Measurements from ENCODE around the gene MAP3K21. TPM values are rescaled to one million over a fixed set of nuclear protein-coding genes. Genes with fewer than 3 reads are reported as not detected.

Gene MAP3K21
- total RNA-seq, 1 experiment from 2014 or later, result 24.2 TPM

- Mint-ChIP-seq H3K4me3 (ENCODE audit: unreplicated experiment) (no peak overlapping the region), H3K27me3 (ENCODE audit: insufficient read depth, unreplicated experiment) (no peaks in the 10 kb centered on the region), H3K9me3 (ENCODE audit: unreplicated experiment) (no peaks in the 10 kb centered on the region), H3K27ac (ENCODE audit: low read depth, unreplicated experiment) (peak overlapping the region; percentile 4), H3K36me3 (ENCODE audit: insufficient read depth, unreplicated experiment) (no peaks in the 10 kb centered on the region), H3K4me1 (ENCODE audit: insufficient read depth, unreplicated experiment) (peaks cover 10% of the 10 kb centered on the region)
- POLR2A ChIA-PET, result interaction anchor here (0.5 to 1.1 kb wide), 3 partner anchors 13 to 1402 kb away, joined by 3 to 4 read pairs (median 4); no protein-coding TSS in a partner anchor
- DNase-seq (ENCODE audit: unreplicated experiment), result no peak
- no TSS peak for BruUV-seq (replicated peaks)
- CTCF ChIA-PET, result interaction anchor here (0.6 to 0.7 kb wide), 2 partner anchors 70 to 323 kb away, joined by 3 read pairs; no protein-coding TSS in a partner anchor
- intact Hi-C loops (cut with micrococcal nuclease), result no loop called here
- no peak for TF ChIP-seq CTCF (IDR thresholded peaks at IDR 0.05; ENCODE audit: unreplicated experiment)
Observed at GRCh38 chr1:233281711-233282581, 45.6 kb upstream of the MAP3K21 start.

GRCh38 chr1:233282582-233282886 lies 45.0 kb upstream of the MAP3K21 start:
- intact Hi-C loops (cut with micrococcal nuclease), result no loop called here
- no peaks in the 10 kb centered on the region for H3K36me3 Mint-ChIP-seq (ENCODE audit: insufficient read depth, unreplicated experiment)
- no peak overlapping the region for H3K27ac Mint-ChIP-seq (ENCODE audit: low read depth, unreplicated experiment)
- TF ChIP-seq CTCF (IDR thresholded peaks at IDR 0.05; ENCODE audit: unreplicated experiment), result no peak
- no TSS peak for BruUV-seq (replicated peaks)
- no peaks in the 10 kb centered on the region for H3K27me3 Mint-ChIP-seq (ENCODE audit: insufficient read depth, unreplicated experiment)
- H3K4me1 Mint-ChIP-seq (ENCODE audit: insufficient read depth, unreplicated experiment), result peaks cover 10% of the 10 kb centered on the region
- H3K4me3 Mint-ChIP-seq (ENCODE audit: unreplicated experiment), result no peak overlapping the region
- ChIA-PET POLR2A (interaction anchor here (0.6 to 1.1 kb wide), 3 partner anchors 12 to 1729 kb away, joined by 3 to 4 read pairs (median 4); no protein-coding TSS in a partner anchor), CTCF (interaction anchor here (0.6 to 0.7 kb wide), 3 partner anchors 69 to 344 kb away, joined by 3 read pairs; no protein-coding TSS in a partner anchor)
- no peak for DNase-seq (ENCODE audit: unreplicated experiment)
- no peaks in the 10 kb centered on the region for H3K9me3 Mint-ChIP-seq (ENCODE audit: unreplicated experiment)

GRCh38 chr1:233289676-233290075 lies 37.8 kb upstream of the MAP3K21 start:
- peaks cover 22% of the 10 kb centered on the region for H3K36me3 Mint-ChIP-seq (ENCODE audit: insufficient read depth, unreplicated experiment)
- peak overlapping the region; percentile 24 for H3K27ac Mint-ChIP-seq (ENCODE audit: low read depth, unreplicated experiment)
- POLR2A ChIA-PET, result interaction anchor here (0.9 to 1.3 kb wide), 3 partner anchors 11 to 324 kb away, joined by 3 read pairs; partner anchors contain the start of gene KCNK1
- BruUV-seq (replicated peaks), result no TSS peak
- no peak for TF ChIP-seq CTCF (IDR thresholded peaks at IDR 0.05; ENCODE audit: unreplicated experiment)
- DNase-seq (ENCODE audit: unreplicated experiment), result no peak
- intact Hi-C loops (cut with micrococcal nuclease), result loop anchor here (5.0 kb wide), 1 partner anchor 657 kb away; the partner anchor contains the start of gene SIPA1L2
- no peak overlapping the region for H3K4me3 Mint-ChIP-seq (ENCODE audit: unreplicated experiment)
- CTCF ChIA-PET, result interaction anchor here (0.6 kb wide), 1 partner anchor 193 kb away, joined by 3 read pairs; no protein-coding TSS in a partner anchor
- no peaks in the 10 kb centered on the region for H3K27me3 Mint-ChIP-seq (ENCODE audit: insufficient read depth, unreplicated experiment)
- H3K9me3 Mint-ChIP-seq (ENCODE audit: unreplicated experiment), result no peaks in the 10 kb centered on the region
- H3K4me1 Mint-ChIP-seq (ENCODE audit: insufficient read depth, unreplicated experiment), result peaks cover 25% of the 10 kb centered on the region

- intact Hi-C loops (cut with micrococcal nuclease), result loop anchor here (5.0 kb wide), 1 partner anchor 658 kb away; the partner anchor contains the start of gene SIPA1L2
- no peak for DNase-seq (ENCODE audit: unreplicated experiment)
- TF ChIP-seq CTCF (IDR thresholded peaks at IDR 0.05; ENCODE audit: unreplicated experiment), result no peak
- CTCF ChIA-PET, result interaction anchor here (0.6 to 1.2 kb wide), 4 partner anchors 10 to 663 kb away, joined by 3 read pairs; no protein-coding TSS in a partner anchor
- H3K4me1 Mint-ChIP-seq (ENCODE audit: insufficient read depth, unreplicated experiment), result peaks cover 25% of the 10 kb centered on the region
- peaks cover 22% of the 10 kb centered on the region for H3K36me3 Mint-ChIP-seq (ENCODE audit: insufficient read depth, unreplicated experiment)
- H3K9me3 Mint-ChIP-seq (ENCODE audit: unreplicated experiment), result no peaks in the 10 kb centered on the region
- POLR2A ChIA-PET, result interaction anchor here (0.6 to 1.3 kb wide), 5 partner anchors 10 to 1294 kb away, joined by 3 to 4 read pairs (median 3); partner anchors contain the start of gene KCNK1
- no TSS peak for BruUV-seq (replicated peaks)
- H3K4me3 Mint-ChIP-seq (ENCODE audit: unreplicated experiment), result no peak overlapping the region
- peak overlapping the region; percentile 87 for H3K27ac Mint-ChIP-seq (ENCODE audit: low read depth, unreplicated experiment)
- no peaks in the 10 kb centered on the region for H3K27me3 Mint-ChIP-seq (ENCODE audit: insufficient read depth, unreplicated experiment)
Observed at GRCh38 chr1:233290396-233291034, 37.0 kb upstream of the MAP3K21 start.

Measured in MCF 10A (cell line).